Uterus (tissue), 4 donors: Measurements from ENCODE around the gene MEAK7. TPM values are rescaled to one million over a fixed set of nuclear protein-coding genes. Genes with fewer than 3 reads are reported as not detected.

ENCODE experiments used
- DNase-seq, 2 donors: peaks; one replicate each; pipeline ENCODE4 v3.0.0-alpha.2; 2019 to 2020
- H3K27ac ChIP-seq, 2 donors: fragments of 200-600 bp; sonication (generic); 1 replicate in 1 of 2; 2 replicates in 1 of 2; pipeline ENCODE4 v1.5.1; 2016 to 2018
- H3K27me3 ChIP-seq, 2 donors: fragments of 200-600 bp; sonication (generic); one replicate each; pipeline ENCODE4 v1.5.1; 2018 to 2019; ENCODE audit warnings: control low read depth in 1 of 2
- H3K36me3 ChIP-seq, 2 donors: fragments of 200-600 bp; sonication (generic); one replicate each; pipeline ENCODE4 v1.5.1; 2019; ENCODE audit warnings: control low read depth in 1 of 2
- H3K4me1 ChIP-seq, 2 donors: fragments of 200-600 bp; sonication (generic); one replicate each; pipeline ENCODE4 v1.5.1; 2018 to 2019; ENCODE audit warnings: control low read depth in 1 of 2
- H3K4me3 ChIP-seq, 2 donors: fragments of 200-600 bp; sonication (generic); 1 replicate in 1 of 2; 2 replicates in 1 of 2; pipeline ENCODE4 v1.5.1; 2018 to 2019; ENCODE audit warnings: mild to moderate bottlenecking in 1 of 2
- H3K9me3 ChIP-seq, 2 donors: fragments of 200-600 bp; sonication (generic); one replicate each; pipeline ENCODE4 v1.5.1; 2019; ENCODE audit warnings: control low read depth in 1 of 2
- POLR2A ChIP-seq, 2 donors: fragments of 450-650 bp; IDR thresholded peaks; one replicate each; pipeline ENCODE4 v1.6.1; 2016; ENCODE audit warnings: antibody characterized with exemption in 2 of 2, mild to moderate bottlenecking in 1 of 2, moderate library complexity in 1 of 2
- intact Hi-C: fragments of 100-400 bp; cut with DNase I; formaldehyde crosslinking; loops from one replicate; pipeline ENCODE4 v1.15.1; 2023; ENCODE audit warnings: low total_unique reads
- total RNA-seq, 4 donors: library from RNA; depleted of rRNA in 3 of 4; stranded (reverse); fragments of >200 nt in 3 of 4; gene quantifications; one replicate each; pipeline versions ENCODE4 v1.1.0 to v1.2.4, GENCODE V29; 2014 to 2023
- TF ChIP-seq, protein P1 (sequence below), 4 experiments: fragments of 200-600 bp in 2 of 4; fragments of 450-650 bp in 2 of 4; sonication (generic) in 2 of 4; IDR thresholded peaks; one replicate each; pipeline ENCODE4 v1.5.1; 2016 to 2019; ENCODE audit warnings: antibody characterized with exemption in 4 of 4, mild to moderate bottlenecking in 2 of 4, moderate library complexity in 1 of 4
- donor health status: DM: yes; HTN: yes; CAD: no.

MEAK7 gene
- total RNA-seq, 4 donors from 2014 or later: 11.3 to 26.8 (median 21.4) TPM

- no peaks in the 10 kb centered on the region for H3K9me3 ChIP-seq
- intact Hi-C loops: no loop called here
These were observed 40.8 kb upstream of the MEAK7 start for GRCh38 chr16:84545114-84545737.

GRCh38 chr16:84544031-84544773 is 39.7 kb upstream of the MEAK7 start:
- Histone ChIP-seq H3K27me3 (no peaks in the 10 kb centered on the region), H3K27ac (no peak overlapping the region), H3K36me3 (no peaks in the 10 kb centered on the region), H3K4me3 (no peak overlapping the region), H3K9me3 (no peaks in the 10 kb centered on the region), H3K4me1 (no peaks in the 10 kb centered on the region)
- intact Hi-C loops: no loop called here
- DNase-seq: peak in 1 of 2 donors; percentile 32
- TF ChIP-seq POLR2A (IDR thresholded peaks at IDR 0.05): no peak
- TF ChIP-seq, protein P1, sequence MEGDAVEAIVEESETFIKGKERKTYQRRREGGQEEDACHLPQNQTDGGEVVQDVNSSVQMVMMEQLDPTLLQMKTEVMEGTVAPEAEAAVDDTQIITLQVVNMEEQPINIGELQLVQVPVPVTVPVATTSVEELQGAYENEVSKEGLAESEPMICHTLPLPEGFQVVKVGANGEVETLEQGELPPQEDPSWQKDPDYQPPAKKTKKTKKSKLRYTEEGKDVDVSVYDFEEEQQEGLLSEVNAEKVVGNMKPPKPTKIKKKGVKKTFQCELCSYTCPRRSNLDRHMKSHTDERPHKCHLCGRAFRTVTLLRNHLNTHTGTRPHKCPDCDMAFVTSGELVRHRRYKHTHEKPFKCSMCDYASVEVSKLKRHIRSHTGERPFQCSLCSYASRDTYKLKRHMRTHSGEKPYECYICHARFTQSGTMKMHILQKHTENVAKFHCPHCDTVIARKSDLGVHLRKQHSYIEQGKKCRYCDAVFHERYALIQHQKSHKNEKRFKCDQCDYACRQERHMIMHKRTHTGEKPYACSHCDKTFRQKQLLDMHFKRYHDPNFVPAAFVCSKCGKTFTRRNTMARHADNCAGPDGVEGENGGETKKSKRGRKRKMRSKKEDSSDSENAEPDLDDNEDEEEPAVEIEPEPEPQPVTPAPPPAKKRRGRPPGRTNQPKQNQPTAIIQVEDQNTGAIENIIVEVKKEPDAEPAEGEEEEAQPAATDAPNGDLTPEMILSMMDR (IDR thresholded peaks at IDR 0.05): no peak

More at GRCh38 chr16:84545114-84545737, 40.8 kb upstream of the MEAK7 start:
- Histone ChIP-seq H3K4me3 (no peak overlapping the region), H3K4me1 (no peaks in the 10 kb centered on the region), H3K27ac (no peak overlapping the region), H3K27me3 (no peaks in the 10 kb centered on the region), H3K36me3 (no peaks in the 10 kb centered on the region)
- TF ChIP-seq, protein P1 (IDR thresholded peaks at IDR 0.05): no peak
- TF ChIP-seq POLR2A (IDR thresholded peaks at IDR 0.05): no peak
- DNase-seq: no peak

GRCh38 chr16:84543253-84543652 is 38.8 kb upstream of the MEAK7 start:
- intact Hi-C loops: no loop called here
- TF ChIP-seq POLR2A (IDR thresholded peaks at IDR 0.05): no peak
- TF ChIP-seq, protein P1 (IDR thresholded peaks at IDR 0.05): no peak
- DNase-seq: no peak
- no peaks in the 10 kb centered on the region for H3K4me1 ChIP-seq
- no peaks in the 10 kb centered on the region for H3K9me3 ChIP-seq
- no peak overlapping the region for H3K27ac ChIP-seq
- no peak overlapping the region for H3K4me3 ChIP-seq
- H3K27me3 ChIP-seq: no peaks in the 10 kb centered on the region
- no peaks in the 10 kb centered on the region for H3K36me3 ChIP-seq

DNA sequence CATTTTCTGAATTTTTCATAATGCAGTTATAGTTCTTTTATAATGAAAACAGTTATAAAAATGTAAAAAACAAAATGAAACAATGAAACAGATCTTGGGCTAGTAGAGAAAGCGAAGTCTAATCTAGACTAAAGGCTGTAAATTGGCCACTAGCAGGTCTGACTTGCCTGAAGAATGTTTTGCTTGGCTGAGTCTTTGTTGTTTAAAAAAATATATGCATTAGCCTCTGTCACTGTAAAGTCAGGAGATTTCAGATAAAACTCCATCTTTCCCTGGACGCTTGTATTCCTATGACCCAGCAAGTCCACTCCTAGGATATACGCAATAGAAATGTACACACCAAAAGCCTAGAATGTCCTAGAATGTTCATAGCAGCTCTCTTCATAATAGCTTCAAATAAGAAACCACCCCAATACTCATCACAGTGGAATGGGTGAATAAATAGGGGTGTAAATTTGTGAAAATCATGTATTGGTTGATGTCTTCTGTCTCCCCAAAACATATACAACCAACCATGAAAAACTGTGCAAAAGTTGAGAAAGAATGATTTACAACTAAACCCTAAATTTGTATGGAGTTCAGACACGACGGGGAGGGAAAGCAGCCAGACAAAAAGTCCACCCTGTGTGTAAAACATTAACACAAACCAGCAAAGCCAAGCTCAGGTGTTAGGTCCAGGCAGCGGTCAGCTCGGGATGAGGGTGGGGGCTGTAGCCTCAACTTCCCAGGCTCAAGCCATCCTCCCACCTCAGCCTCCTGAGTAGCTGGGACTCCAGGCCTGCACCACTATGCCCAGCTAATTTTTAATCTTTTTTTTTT is 37.7 kb upstream of the MEAK7 start:
- no peaks in the 10 kb centered on the region for H3K27me3 ChIP-seq
- no peak overlapping the region for H3K4me3 ChIP-seq
- no peaks in the 10 kb centered on the region for H3K9me3 ChIP-seq
- H3K36me3 ChIP-seq: no peaks in the 10 kb centered on the region
- no peak for DNase-seq
- TF ChIP-seq POLR2A (IDR thresholded peaks at IDR 0.05): no peak
- TF ChIP-seq, protein P1 (IDR thresholded peaks at IDR 0.05): no peak
- H3K27ac ChIP-seq: no peak overlapping the region
- no peaks in the 10 kb centered on the region for H3K4me1 ChIP-seq
- intact Hi-C loops: no loop called here
